Measurements from ENCODE around the gene DGAT2. TPM values are rescaled to one million over a fixed set of nuclear protein-coding genes. Genes with fewer than 3 reads are reported as not detected.

The DGAT2 gene
- total RNA-seq, 1 donor from 2014 or later: 2.7 TPM

DNA sequence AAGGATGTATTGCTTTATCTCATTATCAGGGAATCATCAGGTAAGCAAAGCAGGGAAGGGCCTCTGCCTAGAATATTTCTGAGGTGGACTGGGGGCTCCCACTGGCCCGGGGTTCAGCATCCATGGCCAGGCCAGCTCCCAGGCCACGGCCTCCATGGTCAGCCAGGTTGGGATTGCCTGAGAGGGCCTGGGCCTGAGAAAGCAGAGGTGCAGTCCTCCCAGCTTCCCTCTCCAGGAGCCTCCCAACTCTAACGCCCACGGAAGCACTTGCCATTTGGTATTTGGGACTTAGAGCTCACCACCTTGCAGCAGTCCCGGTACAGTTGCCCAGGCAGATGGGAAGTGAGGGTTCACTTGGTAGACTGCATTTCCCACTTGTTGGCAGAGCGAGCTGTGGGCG is 12.7 kb downstream of the DGAT2 start:
- H3K36me3 ChIP-seq (ENCODE audit: control insufficient read depth, insufficient read depth, low read length): no peaks in the 10 kb centered on the region
- DNase-seq (ENCODE audit: low read depth): no peak
- no peaks in the 10 kb centered on the region for H3K27me3 ChIP-seq (ENCODE audit: control insufficient read depth, insufficient read depth, low read length)
- H3K4me3 ChIP-seq (ENCODE audit: low read depth, low read length): no peak overlapping the region
- TF ChIP-seq CTCF (IDR thresholded peaks at IDR 0.05; ENCODE audit: insufficient read depth, low read length, poor library complexity, severe bottlenecking): no peak

GRCh38 chr11:75781831-75782230 is 13.3 kb downstream of the DGAT2 start:
- Histone ChIP-seq H3K36me3 (ENCODE audit: control insufficient read depth, insufficient read depth, low read length) (no peaks in the 10 kb centered on the region), H3K27me3 (ENCODE audit: control insufficient read depth, insufficient read depth, low read length) (no peaks in the 10 kb centered on the region), H3K4me3 (ENCODE audit: low read depth, low read length) (no peak overlapping the region)
- TF ChIP-seq CTCF (IDR thresholded peaks at IDR 0.05; ENCODE audit: insufficient read depth, low read length, poor library complexity, severe bottlenecking): no peak
- DNase-seq (ENCODE audit: low read depth): no peak

GRCh38 chr11:75782540-75783263 is 14.1 kb downstream of the DGAT2 start:
- Histone ChIP-seq H3K4me3 (ENCODE audit: low read depth, low read length) (no peak overlapping the region), H3K27me3 (ENCODE audit: control insufficient read depth, insufficient read depth, low read length) (no peaks in the 10 kb centered on the region), H3K36me3 (ENCODE audit: control insufficient read depth, insufficient read depth, low read length) (no peaks in the 10 kb centered on the region)
- no peak for DNase-seq (ENCODE audit: low read depth)
- TF ChIP-seq CTCF (IDR thresholded peaks at IDR 0.05; ENCODE audit: insufficient read depth, low read length, poor library complexity, severe bottlenecking): no peak

DNA sequence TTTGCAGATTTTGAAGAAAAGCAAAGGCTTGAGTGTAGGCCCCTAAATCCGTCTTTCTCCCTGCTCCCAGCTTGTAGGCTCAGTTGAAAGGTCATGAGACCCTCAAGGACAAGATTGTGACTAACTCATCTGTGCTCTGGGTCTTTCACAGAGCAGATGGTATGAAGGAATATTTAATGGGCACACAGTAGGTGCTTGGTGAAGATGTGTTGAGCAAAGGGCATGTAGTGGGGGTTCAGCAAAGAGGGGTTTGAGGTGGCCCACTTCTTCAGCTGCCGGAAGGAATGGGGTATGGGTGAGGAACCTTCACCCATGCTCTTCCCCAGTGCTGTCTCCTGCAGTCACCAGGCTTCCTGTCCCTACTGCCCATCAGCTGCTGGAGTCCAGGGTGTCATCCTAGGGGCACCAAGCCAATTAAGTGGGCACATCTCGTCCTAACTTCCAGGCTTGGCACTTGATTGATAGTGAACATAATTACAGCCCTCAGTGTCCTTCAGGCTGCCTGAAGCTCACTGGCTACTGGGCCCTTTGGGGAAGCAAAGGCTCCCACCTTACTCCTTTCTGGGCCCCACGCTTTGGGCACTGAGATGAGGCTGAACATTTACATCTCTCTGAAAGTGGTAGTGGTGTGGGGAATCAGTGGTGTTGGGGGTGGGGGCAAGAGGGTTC is 15.0 kb downstream of the DGAT2 start:
- Histone ChIP-seq H3K36me3 (ENCODE audit: control insufficient read depth, insufficient read depth, low read length) (no peaks in the 10 kb centered on the region), H3K27me3 (ENCODE audit: control insufficient read depth, insufficient read depth, low read length) (no peaks in the 10 kb centered on the region), H3K4me3 (ENCODE audit: low read depth, low read length) (no peak overlapping the region)
- no peak for TF ChIP-seq CTCF (IDR thresholded peaks at IDR 0.05; ENCODE audit: insufficient read depth, low read length, poor library complexity, severe bottlenecking)
- DNase-seq (ENCODE audit: low read depth): no peak

GRCh38 chr11:75784085-75784478 is 15.5 kb downstream of the DGAT2 start:
- Histone ChIP-seq H3K4me3 (ENCODE audit: low read depth, low read length) (no peak overlapping the region), H3K27me3 (ENCODE audit: control insufficient read depth, insufficient read depth, low read length) (no peaks in the 10 kb centered on the region), H3K36me3 (ENCODE audit: control insufficient read depth, insufficient read depth, low read length) (no peaks in the 10 kb centered on the region)
- TF ChIP-seq CTCF (IDR thresholded peaks at IDR 0.05; ENCODE audit: insufficient read depth, low read length, poor library complexity, severe bottlenecking): no peak
- no peak for DNase-seq (ENCODE audit: low read depth)
